GM19395 (cell line): ENCODE measurements around the gene TMIGD1.
"Not testable (repeated sequence)": the region's sequence is repeated elsewhere in the genome, so short reads cannot be mapped to it uniquely, and the experiment has no call there.

ENCODE experiments used
- ATAC-seq: cut with Tn5 transposase; IDR thresholded peaks from one replicate; pipeline ENCODE4 v1.9.1; 2021; ENCODE audit warnings: mild to moderate bottlenecking, moderate library complexity; ENCODE audit not compliant: unreplicated experiment

TMIGD1 gene

GRCh38 chr17:30358055-30358760, 24.4 kb upstream of the TMIGD1 start:
- ATAC-seq, result no peak

- ATAC-seq, result no peak
Measured at GRCh38 chr17:30357476-30357875, 23.6 kb upstream of the TMIGD1 start.

GRCh38 chr17:30354701-30355100, 20.8 kb upstream of the TMIGD1 start:
- no peak for ATAC-seq

- no peak for ATAC-seq
Measured at GRCh38 chr17:30352240-30352814, 18.5 kb upstream of the TMIGD1 start.

GRCh38 chr17:30351735-30352134, 17.9 kb upstream of the TMIGD1 start:
- ATAC-seq, result no peak

- not testable (repeated sequence) for ATAC-seq
Measured at GRCh38 chr17:30351263-30351662, 17.4 kb upstream of the TMIGD1 start.

GRCh38 chr17:30349252-30349651, 15.4 kb upstream of the TMIGD1 start:
- no peak for ATAC-seq

- ATAC-seq, result no peak
Measured at GRCh38 chr17:30347488-30347887, 13.6 kb upstream of the TMIGD1 start.

- ATAC-seq, result no peak
Measured at GRCh38 chr17:30346221-30346795, 12.5 kb upstream of the TMIGD1 start.

GRCh38 chr17:30345527-30346075, 11.7 kb upstream of the TMIGD1 start:
- no peak for ATAC-seq

- no peak for ATAC-seq
Measured at GRCh38 chr17:30345089-30345433, 11.2 kb upstream of the TMIGD1 start.

GRCh38 chr17:30344283-30345088, 10.6 kb upstream of the TMIGD1 start:
- no peak for ATAC-seq

GRCh38 chr17:30343796-30344195, 9.9 kb upstream of the TMIGD1 start:
- ATAC-seq, result no peak

- ATAC-seq, result not testable (repeated sequence)
Measured at GRCh38 chr17:30343244-30343643, 9.4 kb upstream of the TMIGD1 start.

- no peak for ATAC-seq
Measured at GRCh38 chr17:30341703-30342249, 7.9 kb upstream of the TMIGD1 start.

- no peak for ATAC-seq
Measured at GRCh38 chr17:30340801-30341356, 7.0 kb upstream of the TMIGD1 start.

- no peak for ATAC-seq
Measured at GRCh38 chr17:30339086-30339485, 5.2 kb upstream of the TMIGD1 start.

GRCh38 chr17:30337393-30337999, 3.6 kb upstream of the TMIGD1 start:
- ATAC-seq, result no peak

GRCh38 chr17:30336369-30337171, 2.7 kb upstream of the TMIGD1 start:
- no peak for ATAC-seq

- no peak for ATAC-seq
Measured at GRCh38 chr17:30334421-30334820, 564 bp upstream of the TMIGD1 start.
